Measurements from ENCODE around the gene CCNH. TPM values are rescaled to one million over a fixed set of nuclear protein-coding genes. Genes with fewer than 3 reads are reported as not detected.

Gene CCNH
- total RNA-seq, 1 experiment from 2014 or later = 44.0 TPM

DNA sequence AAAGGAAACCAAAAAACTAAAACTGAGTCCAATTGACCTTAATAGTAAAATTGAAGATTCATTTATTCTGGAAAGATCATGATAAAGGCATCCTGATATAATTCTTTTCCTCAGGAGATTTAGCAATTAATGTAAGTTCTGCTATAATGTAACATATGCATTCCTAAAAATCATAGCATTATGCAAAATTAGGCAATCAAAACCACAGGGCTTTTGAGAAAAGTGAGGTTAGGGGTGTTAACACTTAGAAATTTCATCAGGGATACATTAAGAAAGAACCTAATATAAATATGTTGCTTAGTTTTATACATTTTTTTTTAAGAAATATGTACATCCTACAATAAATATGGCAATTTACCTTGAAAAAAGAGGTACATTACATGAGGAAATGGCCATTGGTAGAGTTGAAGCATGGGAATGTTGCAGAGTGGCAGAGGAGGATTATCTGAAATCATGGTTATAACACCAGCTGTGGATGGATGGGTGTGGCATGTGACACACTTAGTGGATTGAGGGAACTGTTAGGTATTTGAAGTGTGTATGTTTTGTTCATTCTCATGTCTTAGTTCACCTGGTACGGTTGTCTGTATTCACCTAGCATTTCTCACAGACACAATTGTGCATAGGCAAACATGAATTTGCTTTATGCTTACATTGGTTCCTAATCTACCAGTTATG, 51.1 kb downstream of the CCNH start:
- ATAC-seq = no peak
- no peaks in the 10 kb centered on the region for H3K27me3 ChIP-seq (ENCODE audit: control insufficient read depth, insufficient read depth, low read length)
- POLR2A ChIA-PET = no interaction called here
- intact Hi-C loops (cut with micrococcal nuclease; ENCODE audit: unreplicated experiment) = no loop called here
- no TSS peak for BruUV-seq (replicated peaks)
- no peaks in the 10 kb centered on the region for H3K9me3 ChIP-seq (ENCODE audit: control insufficient read depth, insufficient read depth, low read depth, low read length)
- TF ChIP-seq TCF7L2 (IDR thresholded peaks at IDR 0.05; ENCODE audit: low read depth, low read length) = no peak
- no peak for TF ChIP-seq POLR2AphosphoS5 (IDR thresholded peaks at IDR 0.05; ENCODE audit: low read depth, low read length)
- TF ChIP-seq SIN3A (IDR thresholded peaks at IDR 0.05; ENCODE audit: borderline replicate concordance, insufficient read depth, low read depth, low read length) = no peak
- no peak for TF ChIP-seq REST (IDR thresholded peaks at IDR 0.05; ENCODE audit: insufficient read depth in 1 of 2, low read depth in 2 of 2, low read length in 1 of 2)
- no peak for TF ChIP-seq CTCF (IDR thresholded peaks at IDR 0.05)
- CTCF ChIA-PET = interaction anchor here (0.6 kb wide), 1 partner anchor 556 kb away, joined by 3 read pairs; no protein-coding TSS in a partner anchor
- in situ Hi-C loops (cut with HindIII; ENCODE audit: low pct_unique_long_range_greater_than_20kb, low sequenced_read_pairs) = no loop called here
- DNase-seq (ENCODE audit: low read depth, low spot score) = no peak
- H3K4me3 ChIP-seq (ENCODE audit: low read depth in 2 of 2, low read length in 2 of 2) = no peak overlapping the region
- H3K27ac ChIP-seq (ENCODE audit: low read length) = no peak overlapping the region
- H3K36me3 ChIP-seq (ENCODE audit: control insufficient read depth, insufficient read depth, low read length) = peaks cover 26% of the 10 kb centered on the region
- H3K4me1 ChIP-seq (ENCODE audit: control insufficient read depth, insufficient read depth, low read length) = no peaks in the 10 kb centered on the region

GRCh38 chr5:87361031-87361445, 51.7 kb downstream of the CCNH start:
- no peak overlapping the region for H3K27ac ChIP-seq (ENCODE audit: low read length)
- CTCF ChIA-PET = no interaction called here
- BruUV-seq (replicated peaks) = no TSS peak

More at GRCh38 chr5:87361031-87361445, 51.7 kb downstream of the CCNH start:
- Histone ChIP-seq H3K36me3 (ENCODE audit: control insufficient read depth, insufficient read depth, low read length) (peaks cover 26% of the 10 kb centered on the region), H3K4me1 (ENCODE audit: control insufficient read depth, insufficient read depth, low read length) (no peaks in the 10 kb centered on the region), H3K27me3 (ENCODE audit: control insufficient read depth, insufficient read depth, low read length) (no peaks in the 10 kb centered on the region), H3K4me3 (ENCODE audit: low read depth in 2 of 2, low read length in 2 of 2) (no peak overlapping the region), H3K9me3 (ENCODE audit: control insufficient read depth, insufficient read depth, low read depth, low read length) (no peaks in the 10 kb centered on the region)
- in situ Hi-C loops (cut with HindIII; ENCODE audit: low pct_unique_long_range_greater_than_20kb, low sequenced_read_pairs) = no loop called here
- POLR2A ChIA-PET = no interaction called here
- intact Hi-C loops (cut with micrococcal nuclease; ENCODE audit: unreplicated experiment) = no loop called here
- no peak for TF ChIP-seq TCF7L2 (IDR thresholded peaks at IDR 0.05; ENCODE audit: low read depth, low read length)
- no peak for TF ChIP-seq POLR2AphosphoS5 (IDR thresholded peaks at IDR 0.05; ENCODE audit: low read depth, low read length)
- TF ChIP-seq SIN3A (IDR thresholded peaks at IDR 0.05; ENCODE audit: borderline replicate concordance, insufficient read depth, low read depth, low read length) = no peak
- no peak for TF ChIP-seq CTCF (IDR thresholded peaks at IDR 0.05)
- TF ChIP-seq REST (IDR thresholded peaks at IDR 0.05; ENCODE audit: insufficient read depth in 1 of 2, low read depth in 2 of 2, low read length in 1 of 2) = no peak
- no peak for DNase-seq (ENCODE audit: low read depth, low spot score)
- ATAC-seq = no peak

Data from Panc1 (cell line).